Posterior vena cava (tissue), 2 donors: Measurements from ENCODE around the gene NRP2. TPM values are rescaled to one million over a fixed set of nuclear protein-coding genes. Genes with fewer than 3 reads are reported as not detected.

ENCODE experiments used
- DNase-seq: peaks from one replicate; pipeline ENCODE4 v3.0.0-alpha.2; 2020; ENCODE audit warnings: low spot score
- intact Hi-C, 2 donors: fragments of 100-400 bp; cut with DNase I; formaldehyde crosslinking; loops; one replicate each; pipeline versions ENCODE4 v1.14.1 to v1.14.2; 2022 to 2023
- total RNA-seq, 2 donors: library from RNA; stranded (reverse); fragmentation: NEBNext Ultra II Directional; extraction: Animal tissue kit (Norgen Biotek cat#: 25700); gene quantifications; one replicate each; pipeline ENCODE4 v1.2.1, GENCODE V29; 2021
- donor health status: DM: yes; HTN: yes; CAD: no.
- donor health status: DM: yes; HTN: yes; CAD: no.

Gene NRP2
- total RNA-seq, 2 donors from 2014 or later = 80.8 to 93.5 TPM

DNA sequence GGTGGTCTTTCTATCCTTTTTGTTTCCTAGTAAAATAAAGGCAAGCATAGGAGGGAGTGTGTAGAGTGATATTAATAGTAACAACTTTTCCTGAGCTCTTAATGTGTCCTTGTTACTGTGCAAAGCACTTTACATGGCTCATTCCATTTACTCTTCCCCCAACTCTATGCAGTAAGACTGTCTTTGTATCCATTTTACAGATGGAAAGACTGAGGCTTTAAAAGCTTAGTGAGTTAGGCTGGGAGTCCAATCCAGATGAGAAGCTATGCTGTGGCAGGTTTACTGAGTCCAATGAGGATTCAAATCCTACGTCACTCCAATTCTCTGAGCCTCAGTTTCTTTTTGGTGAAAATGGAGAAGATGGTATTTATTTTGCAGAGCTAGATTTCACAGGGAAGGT is 77.4 kb downstream of the NRP2 start:
- intact Hi-C loops = loop anchor here in 1 of 2 donors (10.0 kb wide), 1 partner anchor 125 kb away; no protein-coding TSS in a partner anchor
- no peak for DNase-seq

DNA sequence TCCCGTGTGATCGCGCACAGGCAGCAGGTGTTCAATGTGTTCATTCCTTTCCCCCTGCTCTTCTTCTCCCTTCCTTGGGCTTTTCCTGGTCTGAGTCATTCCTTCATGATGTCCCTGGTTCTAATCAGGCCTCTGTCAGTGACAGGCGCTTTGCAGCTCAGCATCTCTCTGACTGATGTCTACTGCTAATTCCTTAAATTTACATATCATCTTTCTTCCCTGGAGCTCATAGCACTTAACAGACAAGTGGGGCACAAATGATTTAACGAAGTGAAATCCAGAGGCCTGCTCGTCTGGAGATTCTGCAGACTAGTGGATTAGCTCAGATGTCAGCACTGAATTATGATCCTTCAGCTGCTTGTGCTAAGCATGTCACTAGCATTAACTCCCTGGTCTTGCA is 77.9 kb downstream of the NRP2 start:
- DNase-seq = no peak
- intact Hi-C loops = loop anchor here in 1 of 2 donors (10.0 kb wide), 1 partner anchor 125 kb away; no protein-coding TSS in a partner anchor

DNA sequence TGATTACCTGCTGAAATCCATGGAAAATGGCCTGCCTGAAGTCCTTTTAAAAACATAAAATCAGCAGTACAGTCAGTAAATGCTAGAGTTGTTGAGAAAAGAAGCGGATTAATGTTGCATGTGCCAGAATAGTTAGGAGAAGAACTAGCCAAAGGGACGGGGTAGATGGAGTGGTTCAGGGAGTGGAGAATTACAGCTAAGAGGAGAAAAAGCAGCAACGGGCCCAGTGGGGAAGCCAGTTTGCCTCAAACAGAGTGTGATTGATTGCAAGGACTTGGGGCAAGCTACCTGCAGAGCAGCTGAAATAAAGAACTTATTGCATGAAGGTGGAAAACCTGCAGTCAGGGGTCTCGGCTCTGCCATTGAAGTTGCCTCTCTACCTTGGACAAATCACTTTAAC is 79.1 kb downstream of the NRP2 start:
- intact Hi-C loops = loop anchor here in 1 of 2 donors (10.0 kb wide), 1 partner anchor 123 kb away; no protein-coding TSS in a partner anchor
- no peak for DNase-seq

DNA sequence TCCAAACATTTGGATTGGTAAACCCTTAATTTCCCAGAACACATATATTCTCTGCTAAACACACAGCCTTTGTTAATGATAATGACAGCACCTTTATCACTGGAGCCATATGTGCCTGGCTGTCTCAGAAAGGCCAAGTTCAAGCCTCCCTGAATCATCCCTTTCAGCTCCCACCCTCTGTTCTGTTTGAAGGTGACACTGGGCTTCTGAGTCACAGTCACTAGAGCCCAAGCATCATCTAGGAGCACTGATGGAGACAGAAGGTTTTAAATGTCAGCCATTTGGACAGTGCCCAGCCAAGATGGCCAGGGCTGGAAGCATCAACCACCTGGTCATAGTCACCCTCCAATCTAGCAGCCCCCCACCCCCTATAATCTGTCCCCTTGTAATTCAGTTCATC is 80.6 kb downstream of the NRP2 start:
- intact Hi-C loops = loop anchor here in 1 of 2 donors (10.0 kb wide), 1 partner anchor 122 kb away; no protein-coding TSS in a partner anchor
- DNase-seq = no peak

DNA sequence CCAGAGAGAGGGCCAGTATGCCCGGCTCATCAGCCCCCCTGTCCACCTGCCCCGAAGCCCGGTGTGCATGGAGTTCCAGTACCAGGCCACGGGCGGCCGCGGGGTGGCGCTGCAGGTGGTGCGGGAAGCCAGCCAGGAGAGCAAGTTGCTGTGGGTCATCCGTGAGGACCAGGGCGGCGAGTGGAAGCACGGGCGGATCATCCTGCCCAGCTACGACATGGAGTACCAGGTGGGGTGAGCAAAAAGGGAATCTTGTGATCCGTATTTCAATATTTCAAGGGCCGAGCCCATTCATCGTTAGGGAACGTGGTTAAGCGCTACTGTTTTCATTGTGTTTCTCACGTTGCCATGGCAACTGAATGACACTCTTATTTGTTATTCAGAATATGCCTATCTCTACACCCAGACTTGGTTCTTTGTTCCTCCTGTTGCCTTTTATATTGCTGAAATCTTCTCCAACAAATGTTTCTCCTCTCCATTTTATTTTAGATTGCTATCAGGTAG is 81.5 kb downstream of the NRP2 start:
- intact Hi-C loops = loop anchor here in 1 of 2 donors (10.0 kb wide), 1 partner anchor 121 kb away; no protein-coding TSS in a partner anchor
- peak; percentile 88 for DNase-seq

DNA sequence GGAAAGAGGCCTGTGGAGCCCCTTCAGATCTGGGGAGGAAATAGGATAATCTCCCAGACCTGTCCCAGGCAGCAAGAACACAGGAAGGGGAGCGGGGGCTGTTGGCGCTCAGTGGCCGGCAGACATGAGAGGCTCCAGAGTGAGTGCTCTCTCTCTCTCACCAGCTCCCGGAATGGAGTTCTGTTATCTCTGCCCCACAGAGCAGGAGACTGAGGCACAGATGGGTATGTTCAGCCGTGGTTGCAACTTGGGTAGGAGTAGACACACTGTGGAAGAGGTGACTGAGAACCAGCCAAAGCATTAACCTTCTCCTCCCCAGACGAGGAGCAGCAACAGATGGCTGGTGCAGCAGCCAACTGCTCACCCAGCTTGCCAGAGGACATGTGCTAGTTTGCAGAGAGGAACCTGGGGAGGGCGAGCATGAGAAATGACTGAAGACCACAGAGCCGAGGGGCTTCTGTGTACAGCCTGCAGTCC is 82.0 kb downstream of the NRP2 start:
- intact Hi-C loops = loop anchor here in 1 of 2 donors (10.0 kb wide), 1 partner anchor 120 kb away; no protein-coding TSS in a partner anchor

DNA sequence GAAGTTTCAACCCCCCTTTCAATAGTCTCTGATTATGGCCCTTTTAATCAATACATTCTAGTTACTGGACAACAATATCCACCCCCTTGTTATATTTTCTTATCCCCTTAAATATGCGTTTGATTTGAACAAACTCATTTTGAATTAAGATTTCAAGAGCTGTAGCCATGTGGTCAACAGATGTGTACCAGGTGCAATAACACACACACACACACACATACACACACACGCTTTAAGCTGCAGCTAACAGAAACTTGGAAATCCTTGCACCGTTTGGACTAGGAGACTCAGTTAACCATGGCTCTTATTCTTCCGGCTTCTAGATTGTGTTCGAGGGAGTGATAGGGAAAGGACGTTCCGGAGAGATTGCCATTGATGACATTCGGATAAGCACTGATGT is 82.8 kb downstream of the NRP2 start:
- no peak for DNase-seq
- intact Hi-C loops = loop anchor here in 1 of 2 donors (10.0 kb wide), 1 partner anchor 120 kb away; no protein-coding TSS in a partner anchor

More for the DNA sequence above, 82.0 kb downstream of the NRP2 start:
- no peak for DNase-seq

DNA sequence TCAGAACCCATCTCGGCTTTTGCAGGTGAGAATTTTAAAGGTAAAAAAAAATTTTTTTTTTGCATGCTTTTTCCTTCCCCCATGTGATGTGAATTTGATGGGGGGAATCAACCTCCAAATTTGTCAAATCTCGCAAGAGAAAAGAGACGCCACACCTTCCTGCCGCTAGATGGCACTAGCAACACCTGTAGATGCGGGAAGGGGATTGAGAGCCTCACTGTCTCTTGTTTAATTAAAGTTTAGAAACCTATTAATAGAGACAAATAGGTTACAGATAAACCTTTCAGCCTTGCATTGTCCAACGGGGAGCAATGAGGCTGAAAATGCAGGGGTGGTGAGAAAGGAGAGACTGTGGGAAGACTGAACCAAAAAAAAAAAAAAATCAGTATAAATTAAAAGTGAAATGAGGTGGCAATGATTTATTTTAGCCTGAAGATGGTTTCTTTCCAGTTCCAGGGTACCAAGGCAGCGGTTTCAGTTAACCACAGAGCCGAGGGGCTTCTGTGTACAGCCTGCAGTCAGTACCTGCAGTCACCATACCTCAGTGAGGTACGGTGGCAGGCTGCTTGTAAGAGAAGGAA is 84.6 kb downstream of the NRP2 start:
- intact Hi-C loops = loop anchor here in 1 of 2 donors (10.0 kb wide), 1 partner anchor 118 kb away; no protein-coding TSS in a partner anchor
- no peak for DNase-seq

DNA sequence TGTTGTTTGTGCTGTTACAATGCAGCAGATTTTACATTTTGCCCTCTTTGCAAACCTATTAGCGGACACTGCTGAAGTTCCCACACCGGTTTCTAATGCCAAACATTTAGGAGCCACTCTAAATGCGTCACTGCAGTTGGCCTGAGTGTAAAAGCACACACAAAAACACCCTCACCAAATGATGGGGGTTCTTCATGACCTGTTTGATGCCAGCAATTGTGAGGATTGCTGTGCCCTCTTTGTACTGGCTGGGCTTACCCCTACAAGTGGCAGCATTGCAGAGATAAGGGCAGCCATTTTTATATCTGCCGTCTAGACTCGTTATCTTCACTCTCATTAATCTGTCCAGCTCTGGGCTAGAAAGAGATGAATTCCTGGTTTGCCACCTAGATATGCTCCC is 85.3 kb downstream of the NRP2 start:
- intact Hi-C loops = loop anchor here in 1 of 2 donors (10.0 kb wide), 1 partner anchor 117 kb away; no protein-coding TSS in a partner anchor
- no peak for DNase-seq

DNA sequence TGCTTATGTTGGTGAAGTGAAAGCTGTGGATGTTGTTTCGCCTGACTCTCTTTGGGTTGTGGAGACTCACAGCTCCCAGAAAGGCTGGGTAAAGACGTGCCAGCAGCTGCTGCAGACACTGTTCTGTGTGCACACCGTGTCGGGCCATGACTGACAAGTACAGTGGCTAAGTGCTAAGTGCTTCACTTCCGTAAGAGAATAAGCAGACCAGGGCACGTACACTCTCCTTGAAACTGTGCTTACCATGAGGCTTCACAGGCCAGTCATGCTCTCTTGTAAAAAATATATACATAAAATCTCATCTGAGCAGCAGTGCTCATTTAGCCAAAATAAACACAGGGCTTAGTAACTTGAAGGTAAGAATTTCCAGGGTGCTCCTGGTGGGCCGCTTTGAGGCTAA is 86.0 kb downstream of the NRP2 start:
- no peak for DNase-seq
- intact Hi-C loops = loop anchor here in 1 of 2 donors (10.0 kb wide), 1 partner anchor 116 kb away; no protein-coding TSS in a partner anchor

DNA sequence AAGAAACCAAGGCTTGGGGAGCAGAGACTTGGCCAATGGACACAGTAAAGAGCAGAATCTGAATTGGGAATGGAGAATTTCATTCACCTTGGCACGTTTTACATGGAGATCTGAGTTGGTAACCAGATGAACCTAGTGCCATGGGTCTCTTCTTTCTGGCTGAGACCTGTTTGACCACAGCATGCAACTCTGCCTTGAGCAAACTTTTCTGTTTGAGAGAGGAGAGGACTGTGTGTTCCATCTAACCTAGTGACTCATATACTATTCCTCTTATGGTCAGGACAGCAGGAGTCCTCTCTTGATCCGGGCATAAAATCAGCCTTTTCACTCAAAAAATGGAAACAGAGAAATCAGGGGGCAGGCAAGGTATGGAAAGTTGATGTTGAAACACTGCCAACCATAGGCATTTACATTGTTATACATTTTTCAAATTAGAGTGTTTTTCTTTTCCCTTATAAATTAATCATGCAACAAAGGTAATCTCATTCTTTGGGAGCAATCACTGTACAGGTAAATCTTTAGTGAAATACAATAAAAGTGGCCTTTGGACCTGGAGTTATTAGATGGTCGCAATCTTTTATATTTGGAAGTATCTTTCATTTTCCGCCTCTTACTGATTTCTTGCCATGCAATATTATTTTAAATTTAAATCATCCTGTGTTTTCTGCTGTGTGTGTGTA is 86.7 kb downstream of the NRP2 start:
- intact Hi-C loops = loop anchor here in 1 of 2 donors (10.0 kb wide), 1 partner anchor 116 kb away; no protein-coding TSS in a partner anchor
- no peak for DNase-seq

DNA sequence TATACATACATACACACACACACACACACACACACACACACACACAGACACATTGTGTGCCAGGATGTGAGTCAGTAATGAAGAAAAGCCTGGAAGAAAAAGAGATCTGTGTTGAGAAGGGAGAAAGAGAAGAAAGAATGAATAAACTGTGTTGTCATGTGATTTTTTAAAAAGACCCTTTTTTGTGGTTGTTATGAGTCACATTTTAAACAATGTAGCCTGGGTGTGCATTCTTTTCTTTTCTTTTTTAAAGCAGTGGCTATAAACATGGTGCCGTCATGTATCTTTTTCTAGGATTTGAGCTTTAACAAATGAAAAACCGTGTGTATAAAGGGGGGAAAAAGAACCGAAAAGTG is 87.2 kb downstream of the NRP2 start:
- no peak for DNase-seq
- intact Hi-C loops = loop anchor here in 1 of 2 donors (10.0 kb wide), 1 partner anchor 115 kb away; no protein-coding TSS in a partner anchor

DNA sequence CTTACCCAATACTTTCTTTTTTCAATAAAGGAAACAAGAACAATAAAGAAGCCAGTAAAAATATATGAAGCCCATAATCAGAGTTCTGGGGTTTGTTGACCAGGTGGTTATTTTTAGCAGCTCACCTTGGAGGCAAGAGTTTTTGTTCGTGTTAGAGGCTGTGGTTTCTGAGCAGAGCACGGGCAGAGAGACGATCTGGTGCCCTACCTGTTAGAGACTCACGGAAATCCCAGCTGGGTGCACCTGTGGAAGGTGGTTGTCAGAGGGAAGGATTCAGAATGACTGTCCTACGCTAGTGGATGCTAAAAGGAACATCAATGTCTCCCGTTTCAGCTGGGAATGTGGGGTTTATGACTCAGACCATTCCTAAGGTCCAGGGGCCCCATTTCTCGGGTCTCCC is 87.6 kb downstream of the NRP2 start:
- no peak for DNase-seq
- intact Hi-C loops = loop anchor here (10.0 kb wide), 2 partner anchors 115 to 155 kb away; no protein-coding TSS in a partner anchor

DNA sequence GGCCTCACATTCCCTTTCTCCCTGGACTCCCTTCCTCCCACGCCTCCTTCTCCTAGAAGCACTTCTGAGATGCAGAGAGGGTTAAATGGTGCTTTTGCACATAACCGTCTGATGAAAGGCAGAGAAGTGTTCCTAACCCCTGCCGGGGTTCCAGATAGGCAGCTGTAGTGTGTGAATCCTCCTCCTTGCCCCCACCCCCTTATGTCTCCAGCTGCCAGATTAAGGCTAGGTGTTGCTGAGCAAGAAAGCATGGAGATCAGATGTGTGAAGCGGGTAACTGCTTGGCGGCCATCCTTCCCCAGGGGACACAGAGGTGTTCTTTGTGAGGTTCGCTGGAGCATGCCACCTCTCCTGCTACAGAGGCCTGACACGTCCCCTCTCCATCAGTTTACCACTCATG is 88.3 kb downstream of the NRP2 start:
- no peak for DNase-seq
- intact Hi-C loops = loop anchor here (10.0 kb wide), 1 partner anchor 154 kb away; no protein-coding TSS in a partner anchor

DNA sequence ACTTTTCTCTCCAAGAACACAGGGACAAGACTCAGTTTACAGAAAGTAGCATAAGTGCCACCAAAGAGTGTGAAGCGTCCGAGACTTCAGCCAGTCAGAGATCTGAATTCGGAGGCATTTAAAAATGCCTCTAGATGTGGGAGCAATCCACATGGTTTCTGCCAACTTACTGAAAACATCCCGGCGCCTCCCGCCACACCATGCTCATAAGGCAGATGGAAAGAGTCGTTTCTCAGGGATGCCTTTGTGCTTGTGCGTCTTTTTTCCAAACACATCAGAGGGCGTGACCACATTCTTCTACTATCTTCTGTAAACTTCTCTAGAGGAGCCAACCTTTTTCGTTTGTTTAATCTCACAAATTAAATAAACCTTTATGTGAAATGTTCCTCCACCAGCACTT is 88.7 kb downstream of the NRP2 start:
- DNase-seq = no peak
- intact Hi-C loops = loop anchor here (10.0 kb wide), 1 partner anchor 154 kb away; no protein-coding TSS in a partner anchor

DNA sequence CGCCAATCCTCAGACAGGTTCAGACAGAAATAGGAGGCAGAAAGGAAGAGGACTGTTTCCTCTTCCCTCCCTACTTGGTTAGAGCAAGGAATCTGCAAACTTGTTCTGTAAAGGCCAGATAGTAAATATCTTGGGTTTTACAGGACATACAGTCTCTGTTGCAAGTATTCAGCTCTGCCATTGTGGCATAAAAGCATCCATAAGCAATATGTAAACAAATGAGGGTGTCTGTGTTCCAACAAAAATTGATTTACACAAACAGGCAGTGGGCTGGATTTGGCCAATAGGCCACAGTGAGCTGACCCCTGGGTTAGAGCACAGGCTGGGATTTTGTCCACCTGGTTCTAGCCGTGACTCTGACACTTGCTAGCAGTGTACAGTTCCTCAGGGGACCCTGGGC is 89.4 kb downstream of the NRP2 start:
- intact Hi-C loops = loop anchor here (10.0 kb wide), 1 partner anchor 153 kb away; no protein-coding TSS in a partner anchor
- no peak for DNase-seq

DNA sequence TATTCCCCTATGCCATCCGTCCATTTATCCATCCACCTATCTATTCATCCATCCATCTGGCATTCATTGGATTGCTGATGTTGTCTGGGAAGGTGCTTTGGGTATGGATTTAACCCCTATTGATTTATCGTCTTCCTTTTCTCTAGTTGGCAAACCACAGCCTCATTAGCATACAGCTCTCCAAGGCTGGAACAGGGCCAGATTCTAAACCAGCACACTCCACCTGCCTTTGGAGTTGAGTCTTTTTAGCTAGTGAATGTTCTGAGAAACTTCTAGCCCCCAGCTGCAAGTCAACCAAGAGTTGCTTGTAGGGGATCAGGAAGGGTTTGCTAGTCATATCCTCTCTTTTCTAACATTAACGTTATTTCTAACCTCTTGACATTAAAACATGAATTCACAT is 90.7 kb downstream of the NRP2 start:
- DNase-seq = no peak
- intact Hi-C loops = loop anchor here (10.0 kb wide), 1 partner anchor 152 kb away; no protein-coding TSS in a partner anchor

DNA sequence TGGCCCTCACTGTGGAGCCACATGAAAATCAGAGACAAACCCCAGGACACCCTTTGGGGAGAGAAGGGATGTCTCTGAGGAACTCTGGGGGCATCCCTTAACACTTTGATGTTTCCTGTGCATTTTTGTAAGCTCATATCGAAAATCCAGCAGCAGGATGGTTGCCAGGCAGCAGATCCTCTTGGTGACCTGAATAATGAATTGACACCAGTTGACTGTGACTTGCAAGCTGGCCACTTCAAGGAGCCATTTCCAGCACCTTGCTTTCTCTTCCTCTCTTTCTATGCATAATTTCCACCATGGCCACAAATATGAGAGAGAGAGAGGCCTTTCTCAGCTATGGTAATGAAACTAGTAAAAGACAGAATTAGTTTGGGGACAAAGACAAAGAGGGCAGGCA is 91.7 kb downstream of the NRP2 start:
- intact Hi-C loops = loop anchor here (10.0 kb wide), 1 partner anchor 151 kb away; no protein-coding TSS in a partner anchor
- no peak for DNase-seq

DNA sequence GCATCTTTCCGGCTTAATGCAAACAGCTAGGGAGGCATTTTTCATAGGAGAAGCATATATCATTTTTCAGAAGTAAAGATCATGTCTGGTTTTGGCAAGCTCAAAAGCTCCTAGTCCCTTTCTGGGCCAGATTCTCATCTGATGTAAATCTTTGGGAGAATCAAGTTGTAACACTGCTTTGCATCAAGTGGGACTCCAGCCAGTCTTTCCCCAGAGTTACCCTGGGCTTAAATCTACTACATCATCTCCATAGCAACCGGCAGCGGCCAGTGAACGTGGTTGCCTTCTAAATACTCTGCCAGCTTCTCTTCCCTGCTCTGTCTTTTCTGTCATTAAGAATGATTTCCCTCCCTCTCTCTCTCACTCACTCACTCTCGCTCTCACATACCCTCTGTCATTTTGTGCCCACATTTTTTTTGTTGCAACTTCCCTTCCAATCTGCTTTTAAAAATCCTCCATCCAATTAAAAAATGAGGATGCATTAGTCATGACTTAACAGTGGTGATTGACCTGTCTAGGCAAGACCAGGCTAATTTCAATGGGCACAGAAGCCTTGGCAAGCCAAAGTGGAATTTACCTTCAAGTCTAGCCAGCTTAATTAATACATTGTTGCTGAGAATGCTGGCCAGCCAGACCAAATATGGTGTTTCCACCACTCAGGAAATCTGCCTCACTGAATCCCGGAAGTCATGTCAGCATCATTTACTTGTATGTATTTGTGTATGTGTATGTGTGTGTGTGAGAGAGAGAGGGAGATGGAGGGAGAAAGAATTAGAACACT is 93.0 kb downstream of the NRP2 start:
- DNase-seq = no peak
- intact Hi-C loops = loop anchor here (5.0 to 10.0 kb wide), 2 partner anchors 112 to 150 kb away; no protein-coding TSS in a partner anchor
